ENCODE results near the gene RIMBP2.

The RIMBP2 gene

DNA sequence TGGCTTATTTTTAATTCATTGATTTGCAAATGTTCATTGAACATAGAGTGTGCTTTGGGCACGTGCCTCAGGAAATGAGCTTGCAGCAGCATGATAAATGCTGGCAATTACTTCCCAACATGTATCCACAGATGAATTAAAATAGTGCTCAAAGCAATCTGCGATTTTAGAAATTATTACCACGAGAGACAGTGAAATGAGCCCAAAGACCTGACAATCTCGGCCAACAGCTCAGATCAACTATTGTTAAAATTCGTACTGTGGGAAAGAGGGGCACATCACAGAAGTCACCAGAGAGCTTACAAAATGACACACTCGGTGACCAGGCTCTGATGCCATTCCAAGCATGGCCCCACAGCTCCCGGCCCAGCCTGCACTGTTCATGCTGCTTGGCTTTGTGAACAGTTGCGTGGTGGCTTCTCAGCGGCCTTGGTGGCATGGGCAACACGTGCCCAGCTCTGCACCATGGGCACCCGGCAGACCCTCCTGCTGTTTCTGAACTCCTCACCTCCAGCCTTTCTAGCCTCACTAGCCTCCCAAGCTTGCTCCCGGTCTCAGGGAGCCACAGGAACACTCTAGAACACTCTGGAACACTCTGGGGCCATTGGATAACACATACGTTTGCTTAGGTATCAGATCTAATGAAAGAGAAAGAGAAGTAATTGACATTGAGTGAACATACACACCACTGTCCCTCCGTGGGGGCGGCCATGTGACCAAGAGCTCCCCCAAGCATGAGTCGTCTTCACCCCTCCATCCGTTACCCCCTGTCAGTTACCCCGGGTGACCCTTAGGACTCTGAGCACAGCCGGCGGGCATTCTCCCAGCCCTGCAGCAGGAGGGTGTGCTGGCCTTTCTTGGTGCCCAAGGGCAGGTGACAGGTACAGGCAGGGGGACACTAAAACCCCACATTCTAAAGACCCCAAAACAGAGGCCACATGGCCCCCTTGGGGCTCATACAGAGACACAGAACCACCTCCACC, 28.0 kb downstream of the RIMBP2 start:
- no peak overlapping the region for H3K9ac ChIP-seq (ENCODE audit: low read depth, low read length)
- H3K4me3 ChIP-seq (ENCODE audit: low read depth in 1 of 2, low read length in 2 of 2) = no peak overlapping the region
- no peaks in the 10 kb centered on the region for H3K79me2 ChIP-seq (ENCODE audit: insufficient read depth, low read length)
- no peak overlapping the region for H2AFZ ChIP-seq (ENCODE audit: low read depth, low read length)
- no peaks in the 10 kb centered on the region; the same call in 1 of the 2 replicates for H4K20me1 ChIP-seq (ENCODE audit: insufficient read depth, low read length)
- H3K27me3 ChIP-seq (ENCODE audit: insufficient read depth, low read length, poor library complexity) = no peaks in the 10 kb centered on the region
- H3K9me3 ChIP-seq (ENCODE audit: insufficient read depth, low read length, severe bottlenecking) = no peaks in the 10 kb centered on the region
- no peaks in the 10 kb centered on the region for H3K36me3 ChIP-seq (ENCODE audit: insufficient read depth, low read length)
- ATAC-seq (ENCODE audit: insufficient read depth, low read depth) (no peak), DNase-seq (no peak)
- H3K27ac ChIP-seq (ENCODE audit: low read length) = no peak overlapping the region
- H3K4me1 ChIP-seq (ENCODE audit: insufficient read depth, low read length) = no peaks in the 10 kb centered on the region
- no peak for TF ChIP-seq EZH2 (IDR thresholded peaks at IDR 0.05; ENCODE audit: borderline replicate concordance, low read depth, low read length, severe bottlenecking)
- TF ChIP-seq, protein P1, sequence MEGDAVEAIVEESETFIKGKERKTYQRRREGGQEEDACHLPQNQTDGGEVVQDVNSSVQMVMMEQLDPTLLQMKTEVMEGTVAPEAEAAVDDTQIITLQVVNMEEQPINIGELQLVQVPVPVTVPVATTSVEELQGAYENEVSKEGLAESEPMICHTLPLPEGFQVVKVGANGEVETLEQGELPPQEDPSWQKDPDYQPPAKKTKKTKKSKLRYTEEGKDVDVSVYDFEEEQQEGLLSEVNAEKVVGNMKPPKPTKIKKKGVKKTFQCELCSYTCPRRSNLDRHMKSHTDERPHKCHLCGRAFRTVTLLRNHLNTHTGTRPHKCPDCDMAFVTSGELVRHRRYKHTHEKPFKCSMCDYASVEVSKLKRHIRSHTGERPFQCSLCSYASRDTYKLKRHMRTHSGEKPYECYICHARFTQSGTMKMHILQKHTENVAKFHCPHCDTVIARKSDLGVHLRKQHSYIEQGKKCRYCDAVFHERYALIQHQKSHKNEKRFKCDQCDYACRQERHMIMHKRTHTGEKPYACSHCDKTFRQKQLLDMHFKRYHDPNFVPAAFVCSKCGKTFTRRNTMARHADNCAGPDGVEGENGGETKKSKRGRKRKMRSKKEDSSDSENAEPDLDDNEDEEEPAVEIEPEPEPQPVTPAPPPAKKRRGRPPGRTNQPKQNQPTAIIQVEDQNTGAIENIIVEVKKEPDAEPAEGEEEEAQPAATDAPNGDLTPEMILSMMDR (IDR thresholded peaks at IDR 0.05; ENCODE audit: borderline replicate concordance, extremely low read depth, low read length, poor library complexity, severe bottlenecking) = no peak
- no peak overlapping the region for H3K4me2 ChIP-seq (ENCODE audit: insufficient read depth, low read length)

DNA sequence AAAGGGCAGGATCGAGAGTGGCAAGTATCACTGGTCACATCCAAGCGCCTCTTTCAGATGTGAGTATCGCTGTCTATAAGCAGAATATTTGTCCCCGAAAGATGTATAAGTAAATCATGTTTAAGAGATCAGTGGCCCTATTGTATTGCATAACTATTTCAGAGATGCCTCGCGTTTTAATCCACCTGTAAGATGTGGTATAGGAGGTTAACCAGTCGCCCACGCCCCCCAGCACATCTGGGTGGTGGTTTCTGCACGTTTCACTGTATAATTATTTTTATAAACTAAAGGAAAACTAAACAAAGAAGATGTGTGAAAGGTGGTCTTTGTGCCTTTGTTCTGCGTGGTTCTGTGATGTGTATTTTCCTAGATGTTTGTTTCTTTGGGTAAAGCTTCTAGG, 28.9 kb downstream of the RIMBP2 start:
- Histone ChIP-seq H3K79me2 (ENCODE audit: insufficient read depth, low read length) (no peaks in the 10 kb centered on the region), H2AFZ (ENCODE audit: low read depth, low read length) (no peak overlapping the region), H3K27ac (ENCODE audit: low read length) (no peak overlapping the region), H4K20me1 (ENCODE audit: insufficient read depth, low read length) (no peaks in the 10 kb centered on the region; the same call in 1 of the 2 replicates), H3K9me3 (ENCODE audit: insufficient read depth, low read length, severe bottlenecking) (no peaks in the 10 kb centered on the region), H3K4me1 (ENCODE audit: insufficient read depth, low read length) (no peaks in the 10 kb centered on the region), H3K4me2 (ENCODE audit: insufficient read depth, low read length) (no peak overlapping the region), H3K36me3 (ENCODE audit: insufficient read depth, low read length) (no peaks in the 10 kb centered on the region), H3K27me3 (ENCODE audit: insufficient read depth, low read length, poor library complexity) (no peaks in the 10 kb centered on the region), H3K4me3 (ENCODE audit: low read depth in 1 of 2, low read length in 2 of 2) (no peak overlapping the region), H3K9ac (ENCODE audit: low read depth, low read length) (no peak overlapping the region)
- peak; percentile 58 for DNase-seq
- peak; percentile 88 for ATAC-seq (ENCODE audit: insufficient read depth, low read depth)
- no peak for TF ChIP-seq EZH2 (IDR thresholded peaks at IDR 0.05; ENCODE audit: borderline replicate concordance, low read depth, low read length, severe bottlenecking)
- TF ChIP-seq, protein P1 (IDR thresholded peaks at IDR 0.05; ENCODE audit: borderline replicate concordance, extremely low read depth, low read length, poor library complexity, severe bottlenecking) = no peak

DNA sequence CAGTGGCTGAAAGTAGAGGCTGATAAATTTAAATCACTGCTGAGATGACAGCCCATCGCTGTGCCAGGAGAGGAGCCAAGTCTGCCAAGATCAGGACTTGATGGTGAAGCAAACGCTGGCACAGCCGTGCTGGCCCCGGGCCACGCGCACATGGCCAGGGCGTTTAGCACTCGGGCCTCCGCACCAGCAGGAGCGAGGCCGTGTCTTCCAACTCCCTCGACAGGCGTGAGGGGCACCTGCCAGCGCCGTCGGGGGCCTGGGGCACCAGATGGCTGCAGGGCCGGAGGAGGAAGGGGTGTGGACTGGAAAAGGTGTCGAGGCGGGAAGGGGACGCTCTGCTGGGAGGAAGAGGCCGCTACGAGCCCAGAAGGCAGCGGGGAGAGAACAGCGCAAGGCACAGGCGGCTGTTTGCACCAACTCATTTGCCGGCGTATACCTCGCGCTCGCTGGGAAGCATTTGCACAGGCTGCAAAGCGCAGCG, 29.5 kb downstream of the RIMBP2 start:
- H3K9me3 ChIP-seq (ENCODE audit: insufficient read depth, low read length, severe bottlenecking) = no peaks in the 10 kb centered on the region
- H3K4me1 ChIP-seq (ENCODE audit: insufficient read depth, low read length) = no peaks in the 10 kb centered on the region
- no peaks in the 10 kb centered on the region for H3K27me3 ChIP-seq (ENCODE audit: insufficient read depth, low read length, poor library complexity)
- H3K9ac ChIP-seq (ENCODE audit: low read depth, low read length) = no peak overlapping the region
- H4K20me1 ChIP-seq (ENCODE audit: insufficient read depth, low read length) = no peaks in the 10 kb centered on the region; the same call in 1 of the 2 replicates
- TF ChIP-seq, protein P1 (IDR thresholded peaks at IDR 0.05; ENCODE audit: borderline replicate concordance, extremely low read depth, low read length, poor library complexity, severe bottlenecking) = no peak
- TF ChIP-seq EZH2 (IDR thresholded peaks at IDR 0.05; ENCODE audit: borderline replicate concordance, low read depth, low read length, severe bottlenecking) = no peak
- H3K79me2 ChIP-seq (ENCODE audit: insufficient read depth, low read length) = no peaks in the 10 kb centered on the region
- no peak overlapping the region for H3K4me2 ChIP-seq (ENCODE audit: insufficient read depth, low read length)
- 0 out of 3 replicates have a peak, but pooled peaks have one; percentile 15 for ATAC-seq (ENCODE audit: insufficient read depth, low read depth)
- H2AFZ ChIP-seq (ENCODE audit: low read depth, low read length) = no peak overlapping the region
- H3K36me3 ChIP-seq (ENCODE audit: insufficient read depth, low read length) = no peaks in the 10 kb centered on the region
- no peak overlapping the region for H3K4me3 ChIP-seq (ENCODE audit: low read depth in 1 of 2, low read length in 2 of 2)
- DNase-seq = no peak
- H3K27ac ChIP-seq (ENCODE audit: low read length) = no peak overlapping the region
